ENCODE results near the gene TMEM30A. TPM values are rescaled to one million over a fixed set of nuclear protein-coding genes. Genes with fewer than 3 reads are reported as not detected.

The TMEM30A gene
- total RNA-seq, 1 experiment from 2014 or later: 122 TPM

DNA sequence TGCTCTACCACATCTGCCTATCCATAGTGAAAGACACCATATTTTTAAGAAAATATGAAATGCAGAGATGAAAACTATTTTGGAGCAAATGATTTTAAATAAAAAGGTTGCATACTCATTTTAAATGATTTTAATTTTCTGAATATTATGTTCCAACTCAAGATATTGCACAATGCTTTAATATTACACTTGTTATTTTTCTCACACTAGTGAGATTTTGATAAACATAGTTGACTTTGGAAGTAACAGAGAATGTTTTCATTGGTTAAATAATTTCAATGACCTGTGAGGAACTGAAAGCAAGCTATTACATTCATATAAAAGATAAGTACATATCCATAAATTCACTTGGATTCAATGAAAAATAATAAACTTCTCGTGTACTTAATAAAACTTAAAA is 7.2 kb upstream of the TMEM30A start:
- no peak for DNase-seq (ENCODE audit: low spot score)

- DNase-seq (ENCODE audit: low spot score): no peak
Measured at GRCh38 chr6:75291331-75291730, 6.7 kb upstream of the TMEM30A start.

DNA sequence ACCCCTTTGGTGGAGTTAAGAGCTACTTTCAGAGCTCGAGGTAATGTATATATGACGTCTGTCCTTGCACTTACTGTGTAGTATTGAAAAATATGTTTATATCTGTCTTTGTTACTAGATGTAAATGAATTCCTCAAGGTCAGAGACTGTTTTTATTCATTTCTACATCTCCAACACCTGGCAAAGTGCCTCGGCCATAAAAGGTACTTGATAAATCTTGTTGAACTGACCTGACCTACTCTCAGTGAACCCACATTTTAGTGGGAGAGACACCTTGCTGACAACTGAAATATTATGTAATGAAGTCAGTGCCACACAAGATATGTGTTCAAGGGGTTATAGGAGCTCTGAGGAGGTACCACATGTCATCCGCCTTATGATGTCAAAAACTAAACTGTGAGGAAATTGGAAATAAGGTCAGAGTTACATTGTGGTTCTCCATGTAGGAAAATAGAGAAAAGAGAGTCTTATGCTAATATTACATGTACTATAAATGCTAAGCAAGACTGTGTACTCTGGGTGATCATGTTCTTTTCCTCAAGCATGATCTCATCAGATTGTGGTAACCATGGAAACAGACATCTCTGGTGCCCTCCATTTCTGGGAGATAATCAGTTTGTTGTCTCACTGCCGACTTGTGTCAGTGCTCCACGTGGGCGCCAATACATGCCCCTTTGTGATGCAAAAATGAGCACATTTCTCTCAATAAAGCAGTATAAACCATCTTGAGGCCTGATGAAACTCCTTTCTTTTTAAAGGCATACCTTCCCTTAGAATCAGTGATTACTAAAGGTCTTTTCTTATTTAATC is 5.7 kb upstream of the TMEM30A start:
- no peak for DNase-seq (ENCODE audit: low spot score)

DNA sequence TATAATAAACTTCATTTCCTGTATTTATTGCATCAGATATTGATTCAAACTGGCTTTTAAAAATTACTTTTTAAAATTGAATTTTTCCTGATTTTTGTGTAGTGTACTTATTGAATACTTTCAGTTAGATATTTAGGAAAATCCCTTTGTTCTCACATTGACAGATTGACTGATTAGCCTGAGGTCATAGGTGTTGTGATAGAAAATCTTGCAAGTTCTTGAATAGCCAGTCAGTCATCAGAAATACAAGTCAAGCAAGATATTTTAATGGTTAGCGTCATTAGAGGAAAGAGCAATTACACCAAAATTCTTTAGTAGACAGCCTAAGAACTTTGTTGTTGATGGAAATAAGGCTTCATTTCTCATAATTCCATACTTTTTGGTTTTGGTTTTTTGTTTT is 3.4 kb upstream of the TMEM30A start:
- DNase-seq (ENCODE audit: low spot score): no peak

DNA sequence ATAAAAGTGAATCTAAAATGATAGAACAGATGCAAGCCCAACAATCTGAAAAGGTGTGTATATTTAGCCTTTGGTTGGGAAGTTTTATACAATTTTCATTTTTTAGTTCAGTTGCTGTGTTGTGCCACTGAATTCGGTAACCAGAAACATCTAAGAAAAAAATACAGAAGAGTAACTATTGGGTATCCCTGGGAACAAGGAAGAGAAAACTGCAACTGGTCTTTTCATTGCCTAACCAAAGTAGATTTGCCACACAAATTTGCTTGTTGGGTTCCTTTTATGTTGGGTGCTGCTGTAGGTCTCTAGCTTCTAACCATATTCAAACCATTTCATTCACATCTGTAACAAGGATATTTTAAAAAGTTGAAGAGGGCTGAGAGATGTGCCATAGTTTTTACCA is 2.8 kb upstream of the TMEM30A start:
- DNase-seq (ENCODE audit: low spot score): no peak

DNA sequence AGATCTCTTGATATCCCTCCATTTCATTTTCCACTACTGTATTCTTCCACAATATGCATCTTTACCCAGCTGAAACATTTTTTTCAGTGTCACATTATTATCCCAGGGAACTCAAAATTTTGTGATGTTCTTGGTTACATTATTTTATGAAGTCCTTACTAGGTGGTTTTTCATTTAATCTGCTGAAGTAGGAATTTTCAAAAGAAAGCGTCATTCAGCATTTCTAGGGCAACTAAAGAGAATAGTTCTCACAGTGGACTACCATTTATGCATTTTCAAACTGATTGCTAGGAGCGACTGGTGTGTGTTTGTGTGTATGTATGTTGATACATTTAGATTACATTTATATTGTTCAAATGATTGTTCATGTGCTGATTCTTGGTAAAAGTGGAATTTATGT is 2.4 kb upstream of the TMEM30A start:
- no peak for DNase-seq (ENCODE audit: low spot score)

DNA sequence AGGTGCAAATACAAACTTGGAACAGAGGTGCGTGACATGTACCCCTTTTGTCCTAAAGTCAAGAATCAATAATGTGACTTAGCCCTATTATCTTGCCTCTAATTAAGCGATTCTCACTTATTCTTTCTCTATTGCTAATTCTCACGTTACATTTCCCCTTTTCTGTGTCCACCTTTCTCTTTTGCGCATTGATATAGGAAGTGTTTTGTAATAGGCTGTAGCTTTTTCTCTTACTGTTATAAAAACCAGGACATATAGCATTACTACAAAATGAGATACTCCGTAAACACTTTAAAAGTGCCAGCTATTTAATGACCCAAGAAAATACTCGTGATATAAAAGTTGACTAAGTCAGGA is 669 bp upstream of the TMEM30A start:
- no peak for DNase-seq (ENCODE audit: low spot score)

DNA sequence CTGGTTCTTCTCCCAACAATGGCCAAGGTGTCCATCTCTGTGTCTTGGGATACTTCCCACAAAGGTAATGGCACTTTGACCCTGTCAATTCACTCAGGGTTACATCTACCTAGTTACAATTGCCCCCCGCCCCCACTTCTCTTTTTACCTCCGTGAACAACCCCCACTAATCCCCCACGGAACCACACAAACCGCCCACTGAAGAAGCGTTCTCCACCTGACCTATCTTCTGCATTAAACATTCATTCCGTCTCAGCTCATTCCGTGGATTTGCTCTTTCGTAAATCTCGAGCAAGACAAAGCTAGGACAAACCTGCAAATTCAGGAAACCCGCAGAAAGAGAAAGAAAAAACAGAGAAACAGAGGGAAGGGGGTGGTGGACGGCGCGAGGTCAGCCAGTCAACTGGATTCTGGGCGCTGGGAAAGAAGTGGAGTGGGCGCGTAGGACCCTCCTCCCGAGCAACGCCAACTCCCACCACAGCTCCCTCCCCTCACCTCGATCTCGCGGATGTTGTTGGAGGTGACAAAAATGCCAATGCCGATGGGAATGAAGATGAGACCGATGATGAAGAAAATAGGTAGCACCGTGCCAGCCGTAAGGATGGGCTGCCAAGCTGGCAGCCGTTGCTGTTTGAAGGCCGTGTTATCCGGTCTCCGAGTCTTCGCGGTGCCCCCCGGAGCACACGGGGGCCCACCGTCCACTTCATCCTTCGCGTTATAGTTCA is 523 bp downstream of the TMEM30A start:
- DNase-seq (ENCODE audit: low spot score): no peak

DNA sequence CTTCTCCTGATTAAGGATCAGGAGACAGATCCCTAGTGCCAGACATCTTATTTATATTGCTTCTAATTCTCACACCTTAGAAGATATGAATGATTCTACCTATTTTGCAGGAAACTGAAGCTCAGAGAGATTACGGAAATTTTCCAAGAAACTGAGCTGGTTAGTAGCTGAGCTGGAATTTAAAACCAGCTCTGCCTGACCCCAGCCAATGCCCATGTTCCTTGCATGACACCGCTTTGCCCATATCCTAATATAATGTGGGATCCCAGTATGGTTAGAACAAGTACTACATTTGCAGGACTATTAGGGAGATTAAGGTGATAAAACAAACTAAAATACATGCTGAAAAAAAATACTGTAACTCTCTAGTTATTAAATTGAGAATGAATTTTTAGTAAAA is 1.9 kb downstream of the TMEM30A start:
- no peak for DNase-seq (ENCODE audit: low spot score)

GRCh38 chr6:75281653-75282052 is 2.9 kb downstream of the TMEM30A start:
- no peak for DNase-seq (ENCODE audit: low spot score)

- DNase-seq (ENCODE audit: low spot score): no peak
Measured at GRCh38 chr6:75280131-75280855, 4.3 kb downstream of the TMEM30A start.

GRCh38 chr6:75279418-75279817 is 5.2 kb downstream of the TMEM30A start:
- no peak for DNase-seq (ENCODE audit: low spot score)

GRCh38 chr6:75278474-75279077 is 6.0 kb downstream of the TMEM30A start:
- no peak for DNase-seq (ENCODE audit: low spot score)

- DNase-seq (ENCODE audit: low spot score): peak; percentile 73
Measured at GRCh38 chr6:75275067-75275466, 9.5 kb downstream of the TMEM30A start.

DNA sequence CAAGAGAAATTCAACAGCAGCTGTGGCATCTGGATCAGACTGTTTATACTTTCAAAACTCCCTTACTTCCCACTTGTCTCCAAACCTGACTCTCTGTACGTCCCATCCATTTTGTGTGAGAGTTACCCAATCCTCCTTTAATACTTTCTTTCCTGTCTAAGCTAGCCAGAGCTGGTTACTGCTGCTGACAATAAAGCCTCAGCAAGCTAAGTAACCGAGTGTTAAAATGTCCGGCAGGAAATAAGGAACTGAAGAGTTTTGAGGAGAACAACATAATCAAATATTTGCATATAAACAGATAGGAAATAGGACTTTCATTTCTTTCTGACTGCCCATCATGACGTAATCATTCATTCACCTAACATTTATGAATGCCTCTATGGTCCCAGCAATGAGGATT is 11.6 kb downstream of the TMEM30A start:
- no peak for DNase-seq (ENCODE audit: low spot score)

DNA sequence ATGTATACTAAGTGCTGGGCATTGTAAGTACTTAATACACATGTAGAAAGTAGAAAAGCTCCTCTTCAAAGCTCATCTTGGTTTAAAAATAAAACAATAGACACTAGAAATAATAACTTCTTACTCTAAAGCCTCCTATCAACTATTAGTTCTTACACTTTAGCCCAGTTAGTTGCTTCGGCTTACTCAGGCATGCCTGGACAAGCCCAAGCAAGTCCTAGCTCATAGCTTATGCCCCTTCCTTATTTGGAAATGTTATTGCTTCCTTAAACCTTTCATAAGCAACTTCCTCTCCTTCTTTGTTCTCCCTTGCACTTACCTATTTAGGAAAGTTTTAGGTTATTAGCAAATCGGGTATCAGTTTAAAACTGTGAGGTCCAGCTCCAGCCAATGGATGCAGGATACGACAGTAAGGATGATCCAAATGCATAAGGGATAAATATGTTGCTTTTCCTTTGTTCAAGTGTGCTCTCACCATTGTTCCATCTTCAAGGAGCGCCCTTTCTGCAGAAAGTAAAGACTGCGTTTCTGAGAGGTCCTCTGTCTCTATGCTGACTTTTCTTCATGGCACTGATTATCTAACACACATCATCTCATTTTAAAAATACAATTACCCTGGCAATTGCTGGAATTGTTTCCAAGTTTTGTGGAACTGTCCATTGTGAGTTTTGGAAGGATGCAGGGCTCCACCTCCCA is 12.3 kb downstream of the TMEM30A start:
- no peak for DNase-seq (ENCODE audit: low spot score)

- no peak for DNase-seq (ENCODE audit: low spot score)
Measured at GRCh38 chr6:75268988-75269354, 15.6 kb downstream of the TMEM30A start.

DNA sequence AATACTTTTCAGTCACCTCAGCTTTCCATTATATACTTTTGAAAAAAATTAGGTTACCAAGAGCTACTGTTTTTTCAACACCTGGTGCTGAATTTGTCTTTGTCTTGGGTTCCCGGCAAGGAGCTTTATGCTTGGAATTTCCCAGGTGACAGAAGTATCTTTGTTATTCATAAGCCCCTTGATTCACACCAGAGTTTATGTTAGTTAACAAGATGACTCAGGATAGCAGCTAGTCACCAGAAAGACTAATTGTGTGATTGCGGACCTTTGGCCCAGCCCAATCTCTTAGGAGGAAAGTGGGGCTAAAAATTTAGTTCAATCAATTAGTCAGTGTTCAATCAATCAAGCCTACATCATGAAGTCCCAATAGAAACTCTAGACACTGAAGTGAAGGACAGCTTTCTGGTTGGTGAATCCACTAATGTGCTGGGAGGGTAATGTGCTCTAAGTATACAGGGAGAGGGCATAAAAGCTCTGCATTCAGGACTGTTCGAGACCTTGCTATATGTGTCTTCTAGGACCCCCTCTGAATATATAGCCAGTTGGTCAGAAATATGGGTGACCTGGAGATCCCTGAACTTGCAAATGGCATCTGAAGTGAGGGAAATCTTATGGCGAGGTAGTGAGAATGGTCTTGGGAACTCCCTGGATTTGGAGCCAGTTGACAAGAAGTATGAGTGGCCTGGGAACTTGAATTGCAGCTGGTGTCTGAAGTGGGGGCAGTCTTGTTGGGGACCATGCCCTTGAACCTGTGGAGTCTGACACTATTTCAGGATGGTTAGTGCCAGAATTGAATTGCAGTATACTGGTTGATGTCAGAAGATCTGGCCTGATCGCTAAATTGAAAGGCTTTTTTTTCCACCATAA is 16.2 kb downstream of the TMEM30A start:
- peak; percentile 39 for DNase-seq (ENCODE audit: low spot score)

GRCh38 chr6:75267461-75267860 is 17.1 kb downstream of the TMEM30A start:
- no peak for DNase-seq (ENCODE audit: low spot score)

GRCh38 chr6:75266716-75267291 is 17.8 kb downstream of the TMEM30A start:
- DNase-seq (ENCODE audit: low spot score): peak; percentile 33

GRCh38 chr6:75263401-75263750 is 21.2 kb downstream of the TMEM30A start:
- DNase-seq (ENCODE audit: low spot score): no peak
